ENCODE measurements around the gene SLC26A4. TPM values are rescaled to one million over a fixed set of nuclear protein-coding genes. Genes with fewer than 3 reads are reported as not detected.
A peak's percentile ranks its signal among the peaks of the same experiment; 100 is the strongest.

Gene SLC26A4
- total and polyA plus RNA-seq, 4 donors, result 0.77 to 1.3 (median 0.92) TPM

DNA sequence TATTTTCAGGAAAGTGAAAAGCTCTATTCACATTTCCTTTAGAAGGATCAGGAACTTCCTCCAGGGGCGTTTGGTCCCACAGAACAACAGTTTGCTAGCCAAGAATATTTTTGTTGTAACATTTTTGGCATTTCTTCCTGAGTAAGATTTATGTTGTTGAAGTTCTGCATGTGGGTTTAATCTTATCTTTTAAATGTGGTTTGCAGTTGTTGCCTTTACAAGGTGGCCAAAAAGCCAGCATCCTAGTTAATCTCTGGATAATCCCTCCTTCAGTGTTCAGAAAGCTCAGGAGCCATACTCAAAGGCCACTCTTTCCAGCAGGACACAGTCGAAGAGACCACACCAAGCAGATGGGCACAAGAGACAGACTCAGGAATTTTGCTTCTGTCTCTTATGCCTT is 30.0 kb downstream of the SLC26A4 start:
- no CpG with 5 or more reads among the region's 2 CpGs for WGBS (ENCODE audit: insufficient coverage)
- Histone ChIP-seq H3K27me3 (ENCODE audit: control insufficient read depth, insufficient read depth, low read length) (no peaks in the 10 kb centered on the region), H3K4me1 (ENCODE audit: control insufficient read depth, insufficient read depth, low read length) (peaks cover 4% of the 10 kb centered on the region), H3K36me3 (ENCODE audit: control insufficient read depth, insufficient read depth, low read length) (no peaks in the 10 kb centered on the region), H3K9me3 (ENCODE audit: control insufficient read depth, insufficient read depth, low read length) (no peaks in the 10 kb centered on the region), H3K27ac (ENCODE audit: low read depth, low read length) (no peak overlapping the region), H3K4me3 (ENCODE audit: low read depth, low read length) (no peak overlapping the region)
- peak in 1 of 6 donors; percentile 17 for DNase-seq (ENCODE audit: low read depth in 4 of 6, low spot score in 6 of 6)

- no peak overlapping the region for H3K27ac ChIP-seq (ENCODE audit: low read depth, low read length)
- DNase-seq (ENCODE audit: low read depth in 4 of 6, low spot score in 6 of 6), result peak in 1 of 6 donors; percentile 16
- 56% methylated on average over 3 of the region's 3 CpGs for WGBS (ENCODE audit: insufficient coverage)
Measured at GRCh38 chr7:107691716-107692115, 31.1 kb downstream of the SLC26A4 start.

DNA sequence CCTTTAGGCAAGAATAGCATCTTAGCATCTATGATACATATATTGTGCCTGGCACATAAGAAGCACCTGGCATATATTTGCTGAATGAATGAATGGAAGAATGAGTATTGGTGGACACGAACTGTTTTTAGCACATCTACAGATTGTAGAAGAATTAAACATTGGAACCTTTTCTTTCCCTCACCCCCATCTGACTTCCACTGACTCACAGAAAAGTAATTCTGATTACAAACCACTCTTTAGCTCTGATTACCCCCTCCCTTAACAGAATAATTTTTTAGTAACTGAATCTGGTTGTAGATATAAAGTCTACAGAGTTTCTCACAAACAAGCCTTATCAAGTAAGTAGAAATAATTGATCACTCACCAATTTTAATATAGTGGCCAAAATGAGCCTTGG is 31.9 kb downstream of the SLC26A4 start:
- Histone ChIP-seq H3K9me3 (ENCODE audit: control insufficient read depth, insufficient read depth, low read length) (no peaks in the 10 kb centered on the region), H3K27me3 (ENCODE audit: control insufficient read depth, insufficient read depth, low read length) (no peaks in the 10 kb centered on the region), H3K4me3 (ENCODE audit: low read depth, low read length) (no peak overlapping the region), H3K4me1 (ENCODE audit: control insufficient read depth, insufficient read depth, low read length) (peaks cover 4% of the 10 kb centered on the region), H3K27ac (ENCODE audit: low read depth, low read length) (no peak overlapping the region), H3K36me3 (ENCODE audit: control insufficient read depth, insufficient read depth, low read length) (no peaks in the 10 kb centered on the region)
- DNase-seq (ENCODE audit: low read depth in 4 of 6, low spot score in 6 of 6), result no peak
- WGBS (ENCODE audit: insufficient coverage), result no CpG with 5 or more reads among the region's 1 CpG

More at GRCh38 chr7:107691716-107692115, 31.1 kb downstream of the SLC26A4 start:
- H3K9me3 ChIP-seq (ENCODE audit: control insufficient read depth, insufficient read depth, low read length), result no peaks in the 10 kb centered on the region
- H3K27me3 ChIP-seq (ENCODE audit: control insufficient read depth, insufficient read depth, low read length), result no peaks in the 10 kb centered on the region
- H3K4me3 ChIP-seq (ENCODE audit: low read depth, low read length), result no peak overlapping the region
- H3K36me3 ChIP-seq (ENCODE audit: control insufficient read depth, insufficient read depth, low read length), result no peaks in the 10 kb centered on the region
- peaks cover 4% of the 10 kb centered on the region for H3K4me1 ChIP-seq (ENCODE audit: control insufficient read depth, insufficient read depth, low read length)

DNA sequence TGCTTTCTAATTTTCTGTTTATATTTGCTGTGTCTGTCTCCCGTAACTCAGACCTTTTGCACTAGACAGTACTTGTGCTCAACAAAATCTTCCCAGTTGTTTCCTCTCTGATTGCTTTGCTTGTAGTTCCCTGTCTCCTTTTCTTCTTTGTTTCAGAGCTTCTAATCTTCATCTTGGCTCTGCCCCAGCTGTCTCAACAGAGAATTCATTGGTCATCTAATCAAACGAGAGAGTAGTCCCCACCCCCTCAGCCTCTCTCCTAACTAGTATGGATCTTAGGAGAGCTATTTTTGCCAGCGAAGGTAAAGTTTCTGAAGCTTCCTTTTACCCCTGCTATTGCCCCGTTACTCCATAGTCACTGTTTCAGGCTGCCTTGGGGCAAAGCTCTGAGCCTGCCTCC is 32.8 kb downstream of the SLC26A4 start:
- Histone ChIP-seq H3K4me1 (ENCODE audit: control insufficient read depth, insufficient read depth, low read length) (peaks cover 4% of the 10 kb centered on the region), H3K27ac (ENCODE audit: low read depth, low read length) (no peak overlapping the region), H3K9me3 (ENCODE audit: control insufficient read depth, insufficient read depth, low read length) (no peaks in the 10 kb centered on the region), H3K27me3 (ENCODE audit: control insufficient read depth, insufficient read depth, low read length) (no peaks in the 10 kb centered on the region), H3K4me3 (ENCODE audit: low read depth, low read length) (no peak overlapping the region), H3K36me3 (ENCODE audit: control insufficient read depth, insufficient read depth, low read length) (no peaks in the 10 kb centered on the region)
- WGBS (ENCODE audit: insufficient coverage), result 80% methylated on average over 3 of the region's 4 CpGs
- peak in 1 of 6 donors; percentile 29 for DNase-seq (ENCODE audit: low read depth in 4 of 6, low spot score in 6 of 6)

DNA sequence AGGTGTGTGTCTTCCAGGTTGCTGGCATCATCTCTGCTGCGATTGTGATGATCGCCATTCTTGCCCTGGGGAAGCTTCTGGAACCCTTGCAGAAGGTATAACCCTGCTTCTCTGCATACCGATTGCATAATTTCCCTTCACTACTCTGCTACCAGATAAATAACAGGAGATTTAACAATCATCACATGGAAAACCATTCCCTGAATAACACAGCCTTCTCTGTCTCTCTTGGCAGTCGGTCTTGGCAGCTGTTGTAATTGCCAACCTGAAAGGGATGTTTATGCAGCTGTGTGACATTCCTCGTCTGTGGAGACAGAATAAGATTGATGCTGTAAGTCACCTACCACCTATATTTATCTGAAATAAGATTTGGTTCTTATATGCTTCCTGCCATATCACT is 33.8 kb downstream of the SLC26A4 start:
- Histone ChIP-seq H3K9me3 (ENCODE audit: control insufficient read depth, insufficient read depth, low read length) (no peaks in the 10 kb centered on the region), H3K36me3 (ENCODE audit: control insufficient read depth, insufficient read depth, low read length) (no peaks in the 10 kb centered on the region), H3K4me3 (ENCODE audit: low read depth, low read length) (no peak overlapping the region), H3K4me1 (ENCODE audit: control insufficient read depth, insufficient read depth, low read length) (peaks cover 4% of the 10 kb centered on the region), H3K27me3 (ENCODE audit: control insufficient read depth, insufficient read depth, low read length) (no peaks in the 10 kb centered on the region), H3K27ac (ENCODE audit: low read depth, low read length) (no peak overlapping the region)
- WGBS (ENCODE audit: insufficient coverage), result 42% methylated on average over 3 of the region's 5 CpGs
- peak in 2 of 6 donors; percentile 65 to 73 for DNase-seq (ENCODE audit: low read depth in 4 of 6, low spot score in 6 of 6)

DNA sequence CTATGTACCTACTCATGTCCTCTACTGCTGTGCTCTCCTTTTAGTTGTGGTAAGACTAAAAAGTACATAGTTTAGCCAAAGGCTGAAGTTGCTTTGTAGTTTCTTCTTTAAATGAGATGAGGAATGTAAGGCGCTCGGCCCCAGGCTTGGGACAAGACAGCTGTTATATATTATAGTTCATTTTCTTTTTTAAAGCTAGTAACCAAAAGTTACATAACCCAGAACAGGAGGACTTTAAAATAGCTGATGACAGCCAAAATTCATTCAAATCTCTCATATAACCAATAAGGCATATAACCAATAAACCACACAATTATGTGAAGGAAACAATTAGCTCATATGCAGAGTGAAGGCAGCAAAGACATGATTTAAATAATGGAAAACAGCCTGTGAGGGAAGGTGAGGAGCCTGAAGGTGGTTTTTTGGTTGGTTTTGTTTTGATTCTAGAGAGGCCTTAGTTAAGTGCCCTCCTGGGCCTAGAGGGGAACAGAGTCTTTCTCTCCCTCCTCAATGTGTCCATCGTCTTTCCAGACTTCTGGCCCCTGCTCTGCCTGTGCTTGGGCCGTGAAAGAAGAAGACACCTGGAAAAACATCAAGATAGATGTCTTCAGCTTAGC is 35.8 kb downstream of the SLC26A4 start:
- Histone ChIP-seq H3K4me1 (ENCODE audit: control insufficient read depth, insufficient read depth, low read length) (peaks cover 4% of the 10 kb centered on the region), H3K27me3 (ENCODE audit: control insufficient read depth, insufficient read depth, low read length) (no peaks in the 10 kb centered on the region), H3K4me3 (ENCODE audit: low read depth, low read length) (no peak overlapping the region), H3K9me3 (ENCODE audit: control insufficient read depth, insufficient read depth, low read length) (no peaks in the 10 kb centered on the region), H3K36me3 (ENCODE audit: control insufficient read depth, insufficient read depth, low read length) (no peaks in the 10 kb centered on the region), H3K27ac (ENCODE audit: low read depth, low read length) (no peak overlapping the region)
- no peak for DNase-seq (ENCODE audit: low read depth in 4 of 6, low spot score in 6 of 6)
- WGBS (ENCODE audit: insufficient coverage), result 83% methylated on average over 2 of the region's 4 CpGs

DNA sequence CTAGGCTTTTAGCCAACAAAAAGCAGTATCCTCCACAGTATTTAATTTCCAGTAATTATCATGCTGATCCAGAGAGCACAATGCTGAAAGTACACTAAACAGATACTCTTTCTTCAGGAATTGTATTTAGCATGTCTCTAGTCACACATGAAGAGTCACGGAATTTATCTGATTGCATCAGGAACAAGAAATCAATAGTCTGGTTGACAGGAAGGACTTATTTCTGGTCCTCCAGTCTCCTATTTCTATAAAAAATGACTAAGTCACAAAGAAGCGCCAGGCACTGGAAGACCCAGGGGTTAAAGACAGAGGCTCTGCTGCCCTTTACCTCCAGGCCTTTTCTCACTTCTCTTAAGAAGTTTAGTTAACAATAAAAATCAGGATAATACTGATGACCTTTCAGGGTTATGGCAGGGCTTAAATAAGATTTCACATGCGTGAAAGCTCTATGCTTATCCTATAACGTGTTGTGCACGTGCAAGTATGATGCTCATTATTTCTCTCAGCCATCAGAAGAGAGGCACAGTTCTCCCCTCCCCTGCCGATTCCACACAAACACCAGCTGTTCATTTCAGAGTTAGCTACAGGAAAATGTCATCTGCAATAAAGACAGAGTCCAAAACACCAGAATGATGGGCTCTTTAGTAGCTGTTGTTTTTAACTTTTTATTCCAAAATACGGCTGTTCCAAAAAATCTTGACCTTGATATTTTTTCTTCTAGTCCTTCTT is 36.9 kb downstream of the SLC26A4 start:
- peak overlapping the region; percentile 15 for H3K27ac ChIP-seq (ENCODE audit: low read depth, low read length)
- peak in 2 of 6 donors; percentile 74 to 79 for DNase-seq (ENCODE audit: low read depth in 4 of 6, low spot score in 6 of 6)
- peaks cover 4% of the 10 kb centered on the region for H3K4me1 ChIP-seq (ENCODE audit: control insufficient read depth, insufficient read depth, low read length)
- H3K4me3 ChIP-seq (ENCODE audit: low read depth, low read length), result no peak overlapping the region
- H3K27me3 ChIP-seq (ENCODE audit: control insufficient read depth, insufficient read depth, low read length), result no peaks in the 10 kb centered on the region
- H3K36me3 ChIP-seq (ENCODE audit: control insufficient read depth, insufficient read depth, low read length), result no peaks in the 10 kb centered on the region
- H3K9me3 ChIP-seq (ENCODE audit: control insufficient read depth, insufficient read depth, low read length), result no peaks in the 10 kb centered on the region
- 50% methylated on average over 2 of the region's 7 CpGs for WGBS (ENCODE audit: insufficient coverage)

DNA sequence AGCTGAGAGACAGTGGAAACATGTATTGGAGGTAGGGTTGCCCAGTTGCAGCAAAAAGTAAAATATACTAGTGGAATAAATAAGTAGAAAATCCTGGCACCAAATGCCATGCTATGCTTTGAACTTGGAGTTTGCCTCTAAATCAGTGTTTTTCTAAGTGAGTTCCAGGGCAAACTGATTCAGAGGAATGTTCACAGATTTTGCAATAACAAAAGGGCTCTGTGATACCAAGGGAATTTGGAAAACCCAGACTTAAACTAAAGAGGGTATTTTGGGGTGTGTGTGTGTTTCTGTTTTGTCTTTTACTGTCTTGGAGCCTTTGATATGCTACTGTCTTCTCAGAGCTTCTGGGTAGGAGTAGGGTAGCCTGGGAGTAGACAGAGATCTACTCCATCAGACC is 39.9 kb downstream of the SLC26A4 start:
- H3K36me3 ChIP-seq (ENCODE audit: control insufficient read depth, insufficient read depth, low read length), result no peaks in the 10 kb centered on the region
- H3K27ac ChIP-seq (ENCODE audit: low read depth, low read length), result no peak overlapping the region
- no peaks in the 10 kb centered on the region for H3K27me3 ChIP-seq (ENCODE audit: control insufficient read depth, insufficient read depth, low read length)
- no peak for DNase-seq (ENCODE audit: low read depth in 4 of 6, low spot score in 6 of 6)
- no peaks in the 10 kb centered on the region for H3K4me1 ChIP-seq (ENCODE audit: control insufficient read depth, insufficient read depth, low read length)
- no peaks in the 10 kb centered on the region for H3K9me3 ChIP-seq (ENCODE audit: control insufficient read depth, insufficient read depth, low read length)
- no peak overlapping the region for H3K4me3 ChIP-seq (ENCODE audit: low read depth, low read length)

GRCh38 chr7:107701191-107701590 is 40.6 kb downstream of the SLC26A4 start:
- no peaks in the 10 kb centered on the region for H3K36me3 ChIP-seq (ENCODE audit: control insufficient read depth, insufficient read depth, low read length)
- H3K9me3 ChIP-seq (ENCODE audit: control insufficient read depth, insufficient read depth, low read length), result no peaks in the 10 kb centered on the region
- H3K27me3 ChIP-seq (ENCODE audit: control insufficient read depth, insufficient read depth, low read length), result no peaks in the 10 kb centered on the region
- no CpG with 5 or more reads among the region's 3 CpGs for WGBS (ENCODE audit: insufficient coverage)
- no peak overlapping the region for H3K27ac ChIP-seq (ENCODE audit: low read depth, low read length)
- peak in 1 of 6 donors; percentile 21 for DNase-seq (ENCODE audit: low read depth in 4 of 6, low spot score in 6 of 6)
- no peaks in the 10 kb centered on the region for H3K4me1 ChIP-seq (ENCODE audit: control insufficient read depth, insufficient read depth, low read length)
- H3K4me3 ChIP-seq (ENCODE audit: low read depth, low read length), result no peak overlapping the region

GRCh38 chr7:107703219-107703618 is 42.6 kb downstream of the SLC26A4 start:
- Histone ChIP-seq H3K36me3 (ENCODE audit: control insufficient read depth, insufficient read depth, low read length) (no peaks in the 10 kb centered on the region), H3K9me3 (ENCODE audit: control insufficient read depth, insufficient read depth, low read length) (no peaks in the 10 kb centered on the region), H3K27me3 (ENCODE audit: control insufficient read depth, insufficient read depth, low read length) (no peaks in the 10 kb centered on the region), H3K27ac (ENCODE audit: low read depth, low read length) (no peak overlapping the region), H3K4me1 (ENCODE audit: control insufficient read depth, insufficient read depth, low read length) (no peaks in the 10 kb centered on the region), H3K4me3 (ENCODE audit: low read depth, low read length) (no peak overlapping the region)
- DNase-seq (ENCODE audit: low read depth in 4 of 6, low spot score in 6 of 6), result no peak
